ENCODE results near the gene SPACDR. TPM values are rescaled to one million over a fixed set of nuclear protein-coding genes. Genes with fewer than 3 reads are reported as not detected.

Gene SPACDR
- total RNA-seq, 6 experiments from 2014 or later: not detected

DNA sequence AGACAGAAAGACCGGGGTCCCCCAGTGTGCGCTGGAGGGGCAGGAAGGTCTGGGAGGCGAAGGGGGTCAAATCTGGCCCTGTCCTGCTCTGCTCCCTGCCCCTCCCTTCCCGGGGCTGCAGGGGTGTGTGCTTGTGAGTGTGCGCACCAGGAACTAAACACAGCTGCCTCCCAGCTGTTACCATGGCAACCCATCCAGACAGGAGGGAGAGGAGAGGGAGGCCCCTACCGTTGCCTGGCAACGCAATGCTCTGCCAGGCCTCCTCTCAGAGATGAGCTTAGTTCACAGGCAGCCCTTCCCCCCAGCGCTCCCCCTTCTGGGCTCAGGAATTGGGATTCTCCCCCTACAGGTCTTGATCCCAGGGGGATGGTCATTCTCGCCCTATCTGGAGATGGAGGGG is 25.8 kb upstream of the SPACDR start:
- H3K4me3 ChIP-seq: no peak overlapping the region
- no peak for ATAC-seq
- peaks cover 0 to 9% (median 3%) of the 10 kb centered on the region in 4 donors for H3K4me1 ChIP-seq
- intact Hi-C loops (cut with DNase I): no loop called here
- no peak for TF ChIP-seq POLR2A (IDR thresholded peaks at IDR 0.05)
- no peak for DNase-seq
- 27% methylated on average over 3 of the region's 9 CpGs for WGBS (ENCODE audit: insufficient coverage, low coverage, low lambda C conversion rate, missing lambda C conversion rate)
- no peaks in the 10 kb centered on the region for H3K27me3 ChIP-seq
- H3K27ac ChIP-seq: no peak overlapping the region
- H3K36me3 ChIP-seq: no peaks in the 10 kb centered on the region
- no peaks in the 10 kb centered on the region for H3K9me3 ChIP-seq

DNA sequence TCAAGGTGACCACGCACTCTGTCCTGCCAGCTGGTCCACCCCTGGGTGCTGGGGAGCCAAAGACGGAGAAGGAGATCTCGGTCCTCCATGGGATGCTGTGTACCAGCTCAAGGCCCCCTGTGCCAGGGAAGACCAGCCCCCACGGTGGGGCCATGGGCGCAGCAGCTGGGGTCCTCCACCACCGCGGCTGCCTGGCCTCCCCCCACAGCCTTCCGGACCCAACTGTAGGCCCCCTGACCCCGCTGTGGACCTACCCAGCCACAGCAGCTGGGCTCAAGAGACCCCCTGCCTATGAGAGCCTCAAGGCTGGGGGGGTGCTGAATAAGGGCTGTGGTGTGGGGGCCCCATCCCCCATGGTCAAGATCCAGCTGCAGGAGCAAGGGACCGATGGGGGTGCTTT is 25.1 kb upstream of the SPACDR start:
- TF ChIP-seq, protein P1, sequence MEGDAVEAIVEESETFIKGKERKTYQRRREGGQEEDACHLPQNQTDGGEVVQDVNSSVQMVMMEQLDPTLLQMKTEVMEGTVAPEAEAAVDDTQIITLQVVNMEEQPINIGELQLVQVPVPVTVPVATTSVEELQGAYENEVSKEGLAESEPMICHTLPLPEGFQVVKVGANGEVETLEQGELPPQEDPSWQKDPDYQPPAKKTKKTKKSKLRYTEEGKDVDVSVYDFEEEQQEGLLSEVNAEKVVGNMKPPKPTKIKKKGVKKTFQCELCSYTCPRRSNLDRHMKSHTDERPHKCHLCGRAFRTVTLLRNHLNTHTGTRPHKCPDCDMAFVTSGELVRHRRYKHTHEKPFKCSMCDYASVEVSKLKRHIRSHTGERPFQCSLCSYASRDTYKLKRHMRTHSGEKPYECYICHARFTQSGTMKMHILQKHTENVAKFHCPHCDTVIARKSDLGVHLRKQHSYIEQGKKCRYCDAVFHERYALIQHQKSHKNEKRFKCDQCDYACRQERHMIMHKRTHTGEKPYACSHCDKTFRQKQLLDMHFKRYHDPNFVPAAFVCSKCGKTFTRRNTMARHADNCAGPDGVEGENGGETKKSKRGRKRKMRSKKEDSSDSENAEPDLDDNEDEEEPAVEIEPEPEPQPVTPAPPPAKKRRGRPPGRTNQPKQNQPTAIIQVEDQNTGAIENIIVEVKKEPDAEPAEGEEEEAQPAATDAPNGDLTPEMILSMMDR (IDR thresholded peaks at IDR 0.05): no peak
- no peak for TF ChIP-seq POLR2A (IDR thresholded peaks at IDR 0.05)
- H3K9me3 ChIP-seq: no peaks in the 10 kb centered on the region
- intact Hi-C loops (cut with DNase I): no loop called here
- H3K4me1 ChIP-seq: peaks cover 0 to 9% (median 3%) of the 10 kb centered on the region in 4 donors
- no peak overlapping the region for H3K27ac ChIP-seq
- no peak for ATAC-seq
- no peaks in the 10 kb centered on the region for H3K36me3 ChIP-seq
- no peaks in the 10 kb centered on the region for H3K27me3 ChIP-seq
- WGBS (ENCODE audit: insufficient coverage, low coverage, low lambda C conversion rate, missing lambda C conversion rate): 80% methylated on average over 1 of the region's 10 CpGs
- H3K4me3 ChIP-seq: no peak overlapping the region
- DNase-seq: no peak

DNA sequence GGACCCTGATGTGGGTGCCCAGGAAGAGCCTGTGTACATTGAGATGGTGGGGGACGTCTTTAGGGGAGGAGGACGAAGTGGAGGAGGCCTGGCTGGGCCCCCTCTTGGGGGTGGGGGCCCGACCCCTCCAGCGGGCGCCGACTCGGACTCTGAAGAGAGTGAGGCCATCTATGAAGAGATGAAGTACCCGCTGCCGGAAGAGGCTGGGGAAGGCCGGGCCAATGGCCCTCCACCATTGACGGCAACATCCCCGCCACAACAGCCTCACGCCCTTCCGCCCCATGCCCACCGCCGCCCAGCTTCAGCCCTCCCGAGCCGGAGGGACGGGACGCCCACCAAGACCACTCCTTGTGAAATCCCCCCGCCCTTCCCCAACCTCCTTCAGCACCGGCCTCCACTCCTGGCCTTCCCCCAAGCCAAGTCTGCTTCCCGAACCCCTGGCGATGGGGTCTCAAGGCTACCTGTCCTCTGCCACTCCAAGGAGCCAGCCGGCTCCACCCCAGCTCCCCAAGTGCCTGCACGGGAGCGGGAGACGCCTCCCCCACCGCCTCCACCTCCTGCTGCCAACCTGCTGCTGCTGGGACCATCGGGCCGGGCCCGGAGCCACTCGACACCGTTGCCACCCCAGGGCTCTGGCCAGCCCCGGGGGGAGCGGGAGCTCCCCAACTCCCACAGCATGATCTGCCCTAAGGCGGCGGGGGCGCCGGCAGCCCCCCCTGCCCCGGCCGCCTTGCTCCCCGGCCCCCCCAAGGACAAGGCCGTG is 24.5 kb upstream of the SPACDR start:
- H3K4me1 ChIP-seq: peaks cover 0 to 5% (median 2%) of the 10 kb centered on the region in 4 donors
- no peak for DNase-seq
- H3K27me3 ChIP-seq: no peaks in the 10 kb centered on the region
- no peak overlapping the region for H3K4me3 ChIP-seq
- no peak overlapping the region for H3K27ac ChIP-seq
- no peak for ATAC-seq
- H3K36me3 ChIP-seq: no peaks in the 10 kb centered on the region
- TF ChIP-seq, protein P1 (IDR thresholded peaks at IDR 0.05): no peak
- TF ChIP-seq POLR2A (IDR thresholded peaks at IDR 0.05): no peak
- H3K9me3 ChIP-seq: no peaks in the 10 kb centered on the region
- intact Hi-C loops (cut with DNase I): no loop called here
- 83% methylated on average over 7 of the region's 44 CpGs for WGBS (ENCODE audit: insufficient coverage, low coverage, low lambda C conversion rate, missing lambda C conversion rate)

DNA sequence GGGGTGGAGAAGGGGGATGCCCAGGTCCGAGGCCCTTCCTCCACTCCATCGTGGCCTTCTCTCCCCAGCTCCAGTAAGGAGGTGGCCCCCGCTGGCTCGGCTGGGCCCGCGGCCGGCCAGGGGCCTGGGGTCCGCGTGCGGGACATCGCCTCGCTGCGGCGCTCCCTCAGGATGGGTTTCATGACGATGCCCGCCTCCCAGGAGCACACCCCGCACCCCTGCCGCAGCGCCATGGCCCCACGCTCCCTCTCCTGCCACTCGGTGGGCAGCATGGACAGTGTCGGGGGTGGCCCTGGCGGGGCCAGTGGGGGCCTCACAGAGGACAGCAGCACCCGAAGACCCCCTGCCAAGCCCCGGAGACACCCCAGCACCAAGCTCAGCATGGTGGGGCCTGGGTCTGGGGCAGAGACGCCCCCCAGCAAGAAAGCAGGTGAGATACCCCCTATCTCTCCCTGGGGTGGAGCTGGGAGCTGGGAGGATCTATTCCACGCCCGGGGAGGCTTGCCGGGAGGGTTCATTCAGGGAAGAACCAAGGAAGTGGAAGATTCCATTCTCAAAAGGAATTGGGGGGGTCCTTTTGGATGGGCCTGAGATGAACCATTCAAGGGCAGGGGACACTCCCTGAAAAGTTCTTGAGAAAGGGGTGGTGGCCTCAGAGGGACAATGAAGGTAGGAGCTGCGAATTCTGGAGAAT is 22.8 kb upstream of the SPACDR start:
- Histone ChIP-seq H3K27ac (no peak overlapping the region), H3K27me3 (no peaks in the 10 kb centered on the region), H3K4me1 (peaks cover 0 to 8% (median 0%) of the 10 kb centered on the region in 4 donors), H3K4me3 (no peak overlapping the region), H3K9me3 (no peaks in the 10 kb centered on the region), H3K36me3 (no peaks in the 10 kb centered on the region)
- ATAC-seq (no peak), DNase-seq (no peak)
- WGBS (ENCODE audit: insufficient coverage, low coverage, low lambda C conversion rate, missing lambda C conversion rate): 88% methylated on average over 1 of the region's 30 CpGs
- TF ChIP-seq, protein P1 (IDR thresholded peaks at IDR 0.05): no peak
- no peak for TF ChIP-seq POLR2A (IDR thresholded peaks at IDR 0.05)
- intact Hi-C loops (cut with DNase I): no loop called here

DNA sequence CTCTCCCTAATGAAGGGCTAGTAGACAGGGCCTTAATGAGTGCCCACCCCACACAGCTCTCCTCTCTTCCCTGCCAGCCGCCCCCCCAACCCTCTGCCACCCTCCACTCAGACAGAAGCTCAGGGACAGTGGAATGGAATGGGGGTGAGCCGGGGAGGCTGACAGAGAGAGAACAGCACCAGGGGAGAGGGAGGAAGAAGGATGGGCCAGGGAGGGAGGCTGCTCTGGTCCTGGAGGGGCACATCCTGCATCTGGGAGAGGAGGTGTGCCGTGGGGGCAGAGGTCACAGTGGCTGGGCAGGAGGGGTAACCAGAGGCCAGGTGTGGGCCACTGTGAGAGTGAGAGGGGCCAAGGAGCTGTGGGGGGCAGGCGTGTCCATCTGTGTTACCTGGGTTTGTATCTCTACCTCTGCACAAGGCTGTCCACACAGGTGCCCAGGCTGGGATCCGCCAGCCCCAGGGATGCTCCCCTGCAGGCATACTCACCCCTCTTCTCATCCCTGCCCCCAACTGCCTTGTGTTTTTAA is 22.1 kb upstream of the SPACDR start:
- Histone ChIP-seq H3K36me3 (no peaks in the 10 kb centered on the region), H3K9me3 (no peaks in the 10 kb centered on the region), H3K4me1 (peaks cover 0 to 8% (median 0%) of the 10 kb centered on the region in 4 donors), H3K27me3 (no peaks in the 10 kb centered on the region), H3K4me3 (no peak overlapping the region), H3K27ac (no peak overlapping the region)
- DNase-seq: no peak
- ATAC-seq: no peak
- WGBS (ENCODE audit: insufficient coverage, low coverage, low lambda C conversion rate, missing lambda C conversion rate): 68% methylated on average over 2 of the region's 5 CpGs
- intact Hi-C loops (cut with DNase I): no loop called here
- TF ChIP-seq POLR2A (IDR thresholded peaks at IDR 0.05): no peak
- TF ChIP-seq, protein P1 (IDR thresholded peaks at IDR 0.05): no peak
